MCF 10A (cell line): Measurements from ENCODE around the gene MTOR. TPM values are rescaled to one million over a fixed set of nuclear protein-coding genes. Genes with fewer than 3 reads are reported as not detected.

Experiments used
- BruUV-seq: library from RNA; stranded (reverse); fragments of 400-500 nt; replicated peaks from 2 replicates; lab custom pipeline; 2021; lab: Mats Ljungman, UMichigan
- CTCF ChIA-PET: fragments of 300-600 bp; sonication (Branson Sonifier 250); formaldehyde crosslinking; extraction: SDS; loops from one replicate; lab custom pipeline; 2021; ENCODE audit warnings: antibody characterized with exemption, inconsistent platforms; lab: Yijun Ruan, JAX
- POLR2A ChIA-PET: fragments of 300-600, 350-650 bp; sonication (Branson Sonifier 250); formaldehyde crosslinking; extraction: SDS; loops from one replicate; lab custom pipeline; 2020; ENCODE audit warnings: antibody characterized with exemption, inconsistent platforms; lab: Yijun Ruan, JAX
- DNase-seq: peaks from one replicate; pipeline ENCODE4 v3.0.0-alpha.2; 2018; ENCODE audit not compliant: unreplicated experiment
- H3K27ac Mint-ChIP-seq: one replicate; pipeline ENCODE4 v1.8.0; 2022; ENCODE audit warnings: mild to moderate bottlenecking, low read depth, mixed read lengths; ENCODE audit not compliant: unreplicated experiment
- H3K27me3 Mint-ChIP-seq: one replicate; pipeline ENCODE4 v1.8.0; 2022; ENCODE audit warnings: mixed read lengths; ENCODE audit not compliant: insufficient read depth, unreplicated experiment
- H3K36me3 Mint-ChIP-seq: one replicate; pipeline ENCODE4 v1.8.0; 2022; ENCODE audit warnings: mild to moderate bottlenecking, moderate library complexity, mixed read lengths; ENCODE audit not compliant: insufficient read depth, unreplicated experiment
- H3K4me1 Mint-ChIP-seq: one replicate; pipeline ENCODE4 v1.8.0; 2022; ENCODE audit warnings: mixed read lengths; ENCODE audit not compliant: insufficient read depth, unreplicated experiment
- H3K4me3 Mint-ChIP-seq: one replicate; pipeline ENCODE4 v1.8.0; 2022; ENCODE audit warnings: mild to moderate bottlenecking, moderate library complexity, mixed read lengths; ENCODE audit not compliant: unreplicated experiment
- H3K9me3 Mint-ChIP-seq: one replicate; pipeline ENCODE4 v1.8.0; 2022; ENCODE audit warnings: mixed read lengths; ENCODE audit not compliant: unreplicated experiment
- intact Hi-C: fragments of 100-400 bp; cut with micrococcal nuclease; formaldehyde crosslinking; loops from 2 replicates; pipeline ENCODE4 v1.14.1; 2022
- total RNA-seq: library from RNA; stranded (reverse); gene quantifications from 2 replicates; pipeline ENCODE4 v1.2.3, GENCODE V29; 2022
- TF ChIP-seq, protein P1 (sequence below): fragments of 200-600 bp; IDR thresholded peaks from one replicate; pipeline ENCODE4 v1.8.0; 2022; ENCODE audit warnings: antibody characterized with exemption, mild to moderate bottlenecking; ENCODE audit not compliant: unreplicated experiment

Gene MTOR
- total RNA-seq, 1 experiment from 2014 or later = 45.9 TPM

DNA sequence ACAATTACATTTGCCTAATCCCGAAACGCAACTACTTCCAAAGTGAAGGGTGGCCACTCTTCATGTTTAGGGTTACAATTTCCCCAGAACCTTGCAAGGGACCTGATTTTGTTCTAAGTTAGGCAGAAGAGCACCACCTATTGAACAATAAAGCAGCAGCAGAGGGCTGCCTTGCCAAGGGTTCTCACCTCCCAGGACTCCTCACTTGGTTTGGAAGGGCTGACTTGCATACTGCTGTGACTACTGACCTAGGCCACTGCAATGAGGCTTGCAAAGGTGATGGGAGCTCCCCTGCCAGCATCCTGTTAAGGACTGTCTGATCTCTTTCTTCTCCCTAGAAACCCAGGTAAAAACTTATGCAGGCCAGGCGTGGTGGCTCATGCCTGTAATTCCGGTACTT is 14.2 kb downstream of the MTOR start:
- Mint-ChIP-seq H3K27me3 (no peaks in the 10 kb centered on the region), H3K4me1 (no peaks in the 10 kb centered on the region), H3K27ac (no peak overlapping the region), H3K9me3 (no peaks in the 10 kb centered on the region), H3K4me3 (no peak overlapping the region), H3K36me3 (peaks cover 52% of the 10 kb centered on the region)
- ChIA-PET POLR2A (no interaction called here), CTCF (interaction anchor here (0.6 to 0.8 kb wide), 2 partner anchors 11 to 312 kb away, joined by 3 read pairs; no protein-coding TSS in a partner anchor)
- no peak for DNase-seq
- TF ChIP-seq, protein P1, sequence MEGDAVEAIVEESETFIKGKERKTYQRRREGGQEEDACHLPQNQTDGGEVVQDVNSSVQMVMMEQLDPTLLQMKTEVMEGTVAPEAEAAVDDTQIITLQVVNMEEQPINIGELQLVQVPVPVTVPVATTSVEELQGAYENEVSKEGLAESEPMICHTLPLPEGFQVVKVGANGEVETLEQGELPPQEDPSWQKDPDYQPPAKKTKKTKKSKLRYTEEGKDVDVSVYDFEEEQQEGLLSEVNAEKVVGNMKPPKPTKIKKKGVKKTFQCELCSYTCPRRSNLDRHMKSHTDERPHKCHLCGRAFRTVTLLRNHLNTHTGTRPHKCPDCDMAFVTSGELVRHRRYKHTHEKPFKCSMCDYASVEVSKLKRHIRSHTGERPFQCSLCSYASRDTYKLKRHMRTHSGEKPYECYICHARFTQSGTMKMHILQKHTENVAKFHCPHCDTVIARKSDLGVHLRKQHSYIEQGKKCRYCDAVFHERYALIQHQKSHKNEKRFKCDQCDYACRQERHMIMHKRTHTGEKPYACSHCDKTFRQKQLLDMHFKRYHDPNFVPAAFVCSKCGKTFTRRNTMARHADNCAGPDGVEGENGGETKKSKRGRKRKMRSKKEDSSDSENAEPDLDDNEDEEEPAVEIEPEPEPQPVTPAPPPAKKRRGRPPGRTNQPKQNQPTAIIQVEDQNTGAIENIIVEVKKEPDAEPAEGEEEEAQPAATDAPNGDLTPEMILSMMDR = no peak
- intact Hi-C loops = no loop called here
- BruUV-seq = no TSS peak

DNA sequence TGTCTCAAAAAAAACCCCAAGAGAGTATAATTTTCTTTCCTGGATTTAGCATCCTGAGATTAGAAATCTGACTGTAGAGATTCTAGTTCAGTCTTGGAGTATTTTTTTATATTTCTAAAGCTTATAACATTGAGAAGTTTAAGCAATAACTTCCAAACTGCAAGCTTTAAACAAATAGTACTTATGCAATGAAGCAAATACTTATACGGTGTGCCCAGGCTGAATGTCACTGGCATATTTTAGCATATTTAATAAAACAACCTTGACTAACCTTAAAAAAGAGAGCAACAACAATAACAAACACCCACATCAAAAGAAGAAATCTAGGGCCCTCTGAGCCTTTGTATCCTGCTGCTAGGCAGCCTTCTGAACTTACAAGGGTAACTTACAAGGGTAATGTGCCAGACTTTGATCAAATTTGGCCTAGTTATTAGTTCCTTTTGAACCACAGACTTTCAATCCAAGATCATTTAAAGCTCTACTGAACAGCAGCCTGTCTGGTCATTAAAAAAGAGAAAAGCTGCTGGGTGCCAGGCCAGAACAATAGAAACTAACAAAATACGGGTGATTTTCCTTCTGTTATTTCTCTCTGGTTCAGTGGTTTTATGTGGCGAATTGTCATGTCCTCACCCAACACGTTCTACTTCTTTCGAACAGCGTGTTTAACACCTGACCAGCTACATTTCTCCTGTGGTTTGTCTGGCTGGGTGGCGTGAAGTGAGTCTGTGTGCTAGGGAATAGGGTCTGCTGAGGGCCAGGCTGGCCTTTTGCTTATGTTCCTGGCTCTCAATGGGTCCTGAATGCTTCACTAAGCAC is 16.2 kb downstream of the MTOR start:
- TF ChIP-seq, protein P1 = no peak
- H3K27ac Mint-ChIP-seq = no peak overlapping the region
- H3K4me3 Mint-ChIP-seq = no peak overlapping the region
- intact Hi-C loops = no loop called here
- no peak for DNase-seq
- peaks cover 61% of the 10 kb centered on the region for H3K36me3 Mint-ChIP-seq
- POLR2A ChIA-PET = interaction anchor here (2.3 kb wide), 1 partner anchor 16 kb away, joined by 9 read pairs; the partner anchor contains the start of gene MTOR
- BruUV-seq = no TSS peak
- H3K9me3 Mint-ChIP-seq = no peaks in the 10 kb centered on the region
- H3K27me3 Mint-ChIP-seq = no peaks in the 10 kb centered on the region
- H3K4me1 Mint-ChIP-seq = no peaks in the 10 kb centered on the region
- CTCF ChIA-PET = interaction anchor here (0.6 to 1.9 kb wide), 5 partner anchors 12 to 397 kb away, joined by 3 to 7 read pairs (median 3); partner anchors contain the start of gene MTOR

DNA sequence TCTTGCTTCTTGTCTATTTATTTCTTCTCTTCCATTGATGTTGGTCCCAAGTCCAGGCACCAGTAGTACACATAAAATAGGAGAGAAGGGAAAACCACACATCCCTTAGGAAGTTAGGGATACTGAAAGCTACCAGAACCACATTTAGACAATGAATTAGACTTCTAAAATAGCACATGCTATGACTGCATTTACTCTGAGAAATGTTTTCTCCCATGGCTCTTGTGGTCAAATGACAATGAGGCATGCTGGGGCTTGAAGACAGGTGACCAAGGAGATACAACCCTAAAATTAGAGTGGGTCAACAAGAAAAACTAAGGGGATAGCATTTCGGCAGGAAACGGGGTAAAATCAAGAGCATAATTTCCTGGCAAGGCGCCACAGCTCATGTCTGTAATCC is 17.1 kb downstream of the MTOR start:
- Mint-ChIP-seq H3K27ac (no peak overlapping the region), H3K4me3 (no peak overlapping the region), H3K27me3 (no peaks in the 10 kb centered on the region), H3K9me3 (no peaks in the 10 kb centered on the region), H3K4me1 (no peaks in the 10 kb centered on the region), H3K36me3 (peaks cover 62% of the 10 kb centered on the region)
- ChIA-PET POLR2A (interaction anchor here (2.3 kb wide), 1 partner anchor 17 kb away, joined by 9 read pairs; the partner anchor contains the start of gene MTOR), CTCF (interaction anchor here (0.6 to 1.9 kb wide), 5 partner anchors 8 to 397 kb away, joined by 3 to 7 read pairs (median 3); no protein-coding TSS in a partner anchor)
- TF ChIP-seq, protein P1 = no peak
- DNase-seq = no peak
- BruUV-seq = no TSS peak
- intact Hi-C loops = no loop called here

DNA sequence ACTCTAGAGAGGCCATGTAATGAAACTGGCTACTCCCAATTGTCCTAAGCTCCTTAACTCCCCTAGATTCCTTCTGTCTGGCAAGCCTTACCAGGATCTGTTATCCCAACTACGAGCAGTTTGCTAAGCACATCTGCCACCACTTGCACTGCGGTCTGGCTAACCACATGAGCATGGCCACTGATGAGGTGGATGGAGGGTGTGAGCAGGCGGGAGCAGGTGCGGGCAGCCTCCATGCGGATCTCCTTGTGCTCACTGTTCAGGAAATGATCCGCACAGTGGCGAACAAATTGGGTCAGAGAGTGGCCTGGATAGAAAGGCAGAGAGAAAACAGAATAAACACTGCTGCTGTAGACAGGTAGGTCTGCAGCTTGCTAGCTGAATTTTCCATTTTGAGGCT is 24.0 kb downstream of the MTOR start:
- Mint-ChIP-seq H3K36me3 (peaks cover 83% of the 10 kb centered on the region), H3K27me3 (no peaks in the 10 kb centered on the region), H3K4me1 (no peaks in the 10 kb centered on the region), H3K4me3 (no peak overlapping the region), H3K9me3 (no peaks in the 10 kb centered on the region), H3K27ac (no peak overlapping the region)
- ChIA-PET POLR2A (interaction anchor here (0.6 kb wide), 1 partner anchor 58 kb away, joined by 3 read pairs; no protein-coding TSS in a partner anchor), CTCF (interaction anchor here (0.6 to 1.2 kb wide), 3 partner anchors 17 to 405 kb away, joined by 3 to 4 read pairs (median 3); no protein-coding TSS in a partner anchor)
- intact Hi-C loops = no loop called here
- TF ChIP-seq, protein P1 = no peak
- BruUV-seq = no TSS peak
- no peak for DNase-seq
